ENCODE results near the gene TCFL5.

GRCh38 chr20:62876501-62876901 lies 14.9 kb upstream of the TCFL5 start:
- TF ChIP-seq POLR2A (IDR thresholded peaks at IDR 0.05; ENCODE audit: low read depth, low read length): no peak
- TF ChIP-seq CTCF (IDR thresholded peaks at IDR 0.05 in 2 of 3, conservative IDR thresholded peaks at IDR 0.05 in 1 of 3; ENCODE audit: control insufficient read depth in 2 of 3, extremely low read depth in 1 of 3, insufficient read depth in 1 of 3, low read depth in 3 of 3, low read length in 3 of 3): no peak
- TF ChIP-seq EED (IDR thresholded peaks at IDR 0.05; ENCODE audit: low read depth): no peak
- TF ChIP-seq EZH2 (IDR thresholded peaks at IDR 0.05; ENCODE audit: borderline replicate concordance, control insufficient read depth, low read depth, low read length): no peak
- no peak for TF ChIP-seq HCFC1 (IDR thresholded peaks at IDR 0.05; ENCODE audit: low read length)
- TF ChIP-seq MTA3 (IDR thresholded peaks at IDR 0.05; ENCODE audit: borderline replicate concordance, low read length): no peak
- no peak for TF ChIP-seq NR2C1 (IDR thresholded peaks at IDR 0.05)
- TF ChIP-seq TAF1 (IDR thresholded peaks at IDR 0.05; ENCODE audit: borderline replicate concordance, low read depth, low read length): no peak
